ENCODE data around the gene PRDM15.

- no peak for TF ChIP-seq CTCF (conservative IDR thresholded peaks at IDR 0.05; ENCODE audit: low read length)
- no peak for TF ChIP-seq EZH2phosphoT487 (IDR thresholded peaks at IDR 0.05; ENCODE audit: borderline replicate concordance, low read depth, low read length)
These were observed 49.6 kb upstream of the PRDM15 start for GRCh38 chr21:41928621-41929220.
